CD14-positive monocyte (primary cell): Measurements from ENCODE around the gene PDZRN3. TPM values are rescaled to one million over a fixed set of nuclear protein-coding genes. Genes with fewer than 3 reads are reported as not detected.

ENCODE experiments used
- DNase-seq, 3 donors: peaks; one replicate each; pipeline ENCODE4 v3.0.0-alpha.2; 2011 to 2022
- H2AFZ ChIP-seq: 2 replicates; pipeline ENCODE4 v1.6.0; 2012; ENCODE audit warnings: mild to moderate bottlenecking, low read depth, low read length, inconsistent platforms; ENCODE audit not compliant: insufficient read depth, poor library complexity, severe bottlenecking
- H3K27ac ChIP-seq, 2 donors: 1 replicate in 1 of 2; 2 replicates in 1 of 2; pipeline ENCODE4 v1.5.1; 2012 to 2013; ENCODE audit warnings: low read length in 2 of 2, control low read depth in 1 of 2, inconsistent platforms in 1 of 2, low read depth in 1 of 2, mild to moderate bottlenecking in 1 of 2
- H3K27me3 ChIP-seq, 2 donors: one replicate each; pipeline versions ENCODE4 v1.6.0 to v1.6.1; 2011 to 2013; ENCODE audit warnings: low read length in 2 of 2; ENCODE audit not compliant: control insufficient read depth in 2 of 2, insufficient read depth in 2 of 2
- H3K36me3 ChIP-seq, 2 donors: replicated peaks in 1 of 2; 1 replicate in 1 of 2; 2 replicates in 1 of 2; pipeline versions ENCODE4 v1.5.1 to v1.6.1; 2012 to 2013; ENCODE audit warnings: low read length in 2 of 2, control low read depth in 1 of 2, inconsistent platforms in 1 of 2, mild to moderate bottlenecking in 1 of 2; ENCODE audit not compliant: insufficient read depth in 2 of 2, control insufficient read depth in 1 of 2
- H3K4me1 ChIP-seq, 2 donors: 1 replicate in 1 of 2; 2 replicates in 1 of 2; pipeline versions ENCODE4 v1.5.1 to v1.6.1; 2012 to 2013; ENCODE audit warnings: low read length in 2 of 2, control low read depth in 1 of 2, inconsistent platforms in 1 of 2, mild to moderate bottlenecking in 1 of 2, moderate library complexity in 1 of 2; ENCODE audit not compliant: insufficient read depth in 2 of 2, control insufficient read depth in 1 of 2
- H3K4me2 ChIP-seq: replicated peaks from 2 replicates; pipeline ENCODE3; 2012; ENCODE audit warnings: low read length, moderate library complexity, mild to moderate bottlenecking; ENCODE audit not compliant: poor library complexity, severe bottlenecking; ENCODE audit errors: extremely low read depth
- H3K4me3 ChIP-seq, 3 experiments: fragments of 200-600 bp in 1 of 3; sonication (generic) in 1 of 3; replicated peaks in 1 of 3; 1 replicate in 2 of 3; 2 replicates in 1 of 3; pipeline ENCODE4 v1.5.1; 2011 to 2013; ENCODE audit warnings: low read length in 3 of 3, mild to moderate bottlenecking in 3 of 3, control low read depth in 2 of 3, low read depth in 2 of 3, inconsistent platforms in 1 of 3, moderate library complexity in 1 of 3
- H3K79me2 ChIP-seq: 2 replicates; pipeline ENCODE4 v1.6.0; 2012; ENCODE audit warnings: mild to moderate bottlenecking, control low read depth, inconsistent platforms, low read length, moderate library complexity; ENCODE audit not compliant: insufficient read depth
- H3K9ac ChIP-seq: 2 replicates; pipeline ENCODE4 v1.6.0; 2017; ENCODE audit warnings: low read length, mild to moderate bottlenecking; ENCODE audit not compliant: insufficient read depth, poor library complexity, severe bottlenecking
- H3K9me3 ChIP-seq, 2 donors: replicated peaks in 1 of 2; 1 replicate in 1 of 2; 2 replicates in 1 of 2; pipeline versions ENCODE4 v1.5.1 to v1.6.1; 2012 to 2013; ENCODE audit warnings: low read length in 2 of 2, control low read depth in 1 of 2; ENCODE audit not compliant: control insufficient read depth in 1 of 2, insufficient read depth in 1 of 2
- H4K20me1 ChIP-seq: 2 replicates; pipeline ENCODE4 v1.6.0; 2012; ENCODE audit warnings: mild to moderate bottlenecking, low read length, control low read depth, moderate library complexity; ENCODE audit not compliant: insufficient read depth
- H3K27ac Mint-ChIP-seq, 7 donors: one replicate each; pipeline ENCODE4 v1.8.0; 2020; ENCODE audit warnings: mild to moderate bottlenecking in 7 of 7, mixed read lengths in 7 of 7, moderate library complexity in 6 of 7, inconsistent platforms in 2 of 7
- H3K27me3 Mint-ChIP-seq, 3 donors: one replicate each; pipeline ENCODE4 v1.8.0; 2021 to 2022; ENCODE audit warnings: low read depth in 3 of 3, mild to moderate bottlenecking in 3 of 3, mixed read lengths in 3 of 3, moderate library complexity in 3 of 3, inconsistent platforms in 1 of 3
- H3K36me3 Mint-ChIP-seq, 2 donors: one replicate each; pipeline ENCODE4 v1.8.0; 2020; ENCODE audit warnings: mixed read lengths in 2 of 2, inconsistent platforms in 1 of 2, mild to moderate bottlenecking in 1 of 2
- H3K4me1 Mint-ChIP-seq: one replicate; pipeline ENCODE4 v1.8.0; 2020; ENCODE audit warnings: mild to moderate bottlenecking, mixed read lengths
- H3K4me3 Mint-ChIP-seq, 2 donors: one replicate each; pipeline ENCODE4 v1.8.0; 2020; ENCODE audit warnings: mild to moderate bottlenecking in 2 of 2, mixed read lengths in 2 of 2, moderate library complexity in 1 of 2
- H3K9me3 Mint-ChIP-seq, 7 donors: one replicate each; pipeline ENCODE4 v1.8.0; 2020 to 2022; ENCODE audit warnings: mixed read lengths in 7 of 7, mild to moderate bottlenecking in 6 of 7, moderate library complexity in 6 of 7, inconsistent platforms in 2 of 7
- CTCF ChIP-seq: fragments of 200-600 bp; IDR thresholded peaks from one replicate; pipeline ENCODE4 v1.8.0; 2022; ENCODE audit warnings: antibody characterized with exemption, mild to moderate bottlenecking
- WGBS: methylation state at CpG from one replicate; pipeline ENCODE4 v1.1.5; 2013; ENCODE audit warnings: missing lambda C conversion rate; ENCODE audit not compliant: insufficient coverage; 5-methylcytosine and 5-hydroxymethylcytosine counted together
- intact Hi-C, 2 donors: fragments of 100-400 bp; cut with micrococcal nuclease; formaldehyde crosslinking; loops; one replicate each; pipeline versions ENCODE4 v1.15.0 to v1.15.1; 2023
- polyA plus RNA-seq, 3 donors: library from polyadenylated mRNA; depleted of rRNA in 1 of 3; unstranded in 2 of 3; stranded (reverse) in 1 of 3; fragments of 300-500 nt in 2 of 3; fragments of >200 nt in 1 of 3; fragmentation: Illumina TruSeq in 2 of 3; gene quantifications; 1 replicate in 2 of 3; 2 replicates in 1 of 3; pipeline ENCODE4 v1.2.3, GENCODE V29; 2012 to 2021

Gene PDZRN3
- polyA plus RNA-seq, 3 donors, result not detected

DNA sequence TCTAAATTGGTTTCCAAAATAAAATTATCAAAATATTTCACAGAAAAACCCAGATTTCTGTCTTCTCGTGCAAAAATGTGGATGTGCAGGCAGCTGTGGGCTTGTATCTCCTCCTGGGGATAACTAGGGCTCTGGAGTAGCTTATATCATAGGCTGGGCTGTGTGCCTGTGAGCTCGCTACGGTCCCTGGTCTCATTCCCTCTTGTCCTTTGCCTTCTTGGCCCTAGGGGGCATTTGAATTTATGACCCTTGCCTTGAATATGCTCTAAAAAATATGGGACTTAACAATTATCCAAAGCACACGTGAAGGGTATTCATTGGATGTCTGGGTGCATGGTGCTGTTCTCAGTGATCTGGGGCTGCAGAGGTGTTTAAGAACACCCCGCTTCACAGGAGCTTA is 132.6 kb downstream of the PDZRN3 start:
- TF ChIP-seq CTCF, result no peak
- no peaks in the 10 kb centered on the region for H3K9me3 ChIP-seq
- no peak for DNase-seq
- no peaks in the 10 kb centered on the region for H3K4me1 ChIP-seq
- intact Hi-C loops, result no loop called here
- no peak overlapping the region for H3K27ac ChIP-seq
- no peak overlapping the region for H2AFZ ChIP-seq
- Mint-ChIP-seq H3K27me3 (peaks cover 2 to 4% (median 3%) of the 10 kb centered on the region in 3 donors), H3K9me3 (no peaks in the 10 kb centered on the region), H3K4me1 (no peaks in the 10 kb centered on the region), H3K4me3 (no peak overlapping the region), H3K36me3 (no peaks in the 10 kb centered on the region), H3K27ac (no peak overlapping the region)
- no peak overlapping the region for H3K4me2 ChIP-seq
- H3K9ac ChIP-seq, result no peak overlapping the region
- no peaks in the 10 kb centered on the region for H3K79me2 ChIP-seq
- 100% methylated on average over 2 of the region's 5 CpGs for WGBS
- no peak overlapping the region for H3K4me3 ChIP-seq
- no peaks in the 10 kb centered on the region for H4K20me1 ChIP-seq
- H3K36me3 ChIP-seq, result no peaks in the 10 kb centered on the region
- no peaks in the 10 kb centered on the region for H3K27me3 ChIP-seq

- Histone ChIP-seq H3K4me1 (no peaks in the 10 kb centered on the region), H3K36me3 (no peaks in the 10 kb centered on the region), H2AFZ (no peak overlapping the region), H3K4me3 (no peak overlapping the region), H3K27me3 (no peaks in the 10 kb centered on the region), H3K9me3 (no peaks in the 10 kb centered on the region), H3K9ac (no peak overlapping the region), H4K20me1 (no peaks in the 10 kb centered on the region), H3K27ac (no peak overlapping the region), H3K79me2 (no peaks in the 10 kb centered on the region), H3K4me2 (no peak overlapping the region)
- Mint-ChIP-seq H3K4me1 (no peaks in the 10 kb centered on the region), H3K27ac (no peak overlapping the region), H3K27me3 (peaks cover 3 to 5% (median 3%) of the 10 kb centered on the region in 3 donors), H3K36me3 (no peaks in the 10 kb centered on the region), H3K9me3 (no peaks in the 10 kb centered on the region), H3K4me3 (no peak overlapping the region)
- intact Hi-C loops, result no loop called here
- no peak for TF ChIP-seq CTCF
- no peak for DNase-seq
Measured at GRCh38 chr3:73491287-73491662, 133.5 kb downstream of the PDZRN3 start.
